Endothelial cell of umbilical vein (primary cell): Measurements from ENCODE around the gene FKBP14. TPM values are rescaled to one million over a fixed set of nuclear protein-coding genes. Genes with fewer than 3 reads are reported as not detected.

Source experiments
- BruUV-seq: library from RNA; stranded (reverse); fragments of 400-500 nt; replicated peaks from 2 replicates; lab custom pipeline; 2021; lab: Mats Ljungman, UMichigan
- CTCF ChIA-PET: fragments of 300-600, 350-600 bp; sonication (Branson Sonifier 250); formaldehyde crosslinking; loops from one replicate; lab custom pipeline; 2021; ENCODE audit warnings: antibody characterized with exemption, inconsistent platforms; lab: Charles Lee
- POLR2A ChIA-PET: fragments of 300-600, 350-600 bp; sonication (Branson Sonifier 250); formaldehyde crosslinking; loops from one replicate; lab custom pipeline; 2021; ENCODE audit warnings: antibody characterized with exemption, inconsistent platforms; lab: Charles Lee
- DNase-seq: peaks from one replicate; pipeline ENCODE4 v3.0.0-alpha.2; 2011; ENCODE audit warnings: low read depth, low spot score
- FAIRE-seq: peaks from 2 replicates; lab custom pipeline; 2011; peaks lifted over from hg19 to GRCh38; lab: Jason Lieb, UNC
- H2AFZ ChIP-seq: 2 replicates; pipeline ENCODE4 v1.6.0; 2012; ENCODE audit warnings: low read depth, low read length, control low read depth, inconsistent platforms
- H3K27ac ChIP-seq: 2 replicates; pipeline ENCODE4 v1.5.1; 2011; ENCODE audit warnings: low read depth, mild to moderate bottlenecking, control low read depth, low read length, moderate library complexity; ENCODE audit not compliant: insufficient read depth
- H3K27me3 ChIP-seq, 2 experiments: 2 replicates each; pipeline versions ENCODE4 v1.6.0 to v1.6.1; 2011; ENCODE audit warnings: low read length in 2 of 2, mixed read lengths in 1 of 2; ENCODE audit not compliant: control insufficient read depth in 2 of 2, insufficient read depth in 2 of 2
- H3K36me3 ChIP-seq, 2 experiments: 2 replicates in 1 of 2; 3 replicates in 1 of 2; pipeline ENCODE4 v1.5.1; 2011; ENCODE audit warnings: low read length in 2 of 2, mild to moderate bottlenecking in 1 of 2, moderate library complexity in 1 of 2; ENCODE audit not compliant: control insufficient read depth in 2 of 2, insufficient read depth in 2 of 2; ENCODE audit errors: extremely low read depth in 1 of 2
- H3K4me1 ChIP-seq: 3 replicates; pipeline ENCODE4 v1.5.1; 2011; ENCODE audit warnings: mild to moderate bottlenecking, low read length; ENCODE audit not compliant: control insufficient read depth, insufficient read depth; ENCODE audit errors: extremely low read depth
- H3K4me2 ChIP-seq: 2 replicates; pipeline ENCODE4 v1.6.1; 2011; ENCODE audit warnings: low read length, control low read depth, mixed read lengths; ENCODE audit not compliant: insufficient read depth
- H3K4me3 ChIP-seq, 3 experiments: fragments of 200-600 bp in 1 of 3; sonication (generic), shearing (Covaris generic) in 1 of 3; replicated peaks in 1 of 3; 2 replicates each; pipeline ENCODE4 v1.5.1; 2011 to 2016; ENCODE audit warnings: control low read depth in 3 of 3, low read length in 3 of 3, mild to moderate bottlenecking in 2 of 3, inconsistent platforms in 1 of 3, low read depth in 1 of 3, moderate library complexity in 1 of 3; ENCODE audit not compliant: insufficient read depth in 1 of 3
- H3K79me2 ChIP-seq: 2 replicates; pipeline ENCODE4 v1.6.0; 2012; ENCODE audit warnings: low read length, inconsistent platforms; ENCODE audit not compliant: control insufficient read depth, insufficient read depth
- H3K9ac ChIP-seq: replicated peaks from 2 replicates; pipeline ENCODE3; 2011; ENCODE audit warnings: low read length, control low read depth; ENCODE audit not compliant: insufficient read depth; ENCODE audit errors: extremely low read depth
- H3K9me1 ChIP-seq: replicated peaks from 3 replicates; pipeline ENCODE4 v1.6.0; 2011; ENCODE audit warnings: mild to moderate bottlenecking, low read length; ENCODE audit not compliant: control insufficient read depth, insufficient read depth; ENCODE audit errors: extremely low read depth
- H3K9me3 ChIP-seq: replicated peaks from 2 replicates; pipeline ENCODE4 v1.5.1; 2012; ENCODE audit warnings: low read length, inconsistent platforms; ENCODE audit not compliant: control insufficient read depth, insufficient read depth
- H4K20me1 ChIP-seq: replicated peaks from 2 replicates; pipeline ENCODE3; 2011; ENCODE audit warnings: mild to moderate bottlenecking, low read length; ENCODE audit not compliant: control insufficient read depth, insufficient read depth; ENCODE audit errors: extremely low read depth
- EZH2 ChIP-seq: IDR thresholded peaks from 2 replicates; pipeline ENCODE4 v1.6.1; 2012; ENCODE audit warnings: borderline replicate concordance, low read depth, mild to moderate bottlenecking, moderate library complexity, low read length, inconsistent platforms; ENCODE audit not compliant: severe bottlenecking
- FOS ChIP-seq: IDR thresholded peaks from 2 replicates; pipeline ENCODE4 v1.6.1; 2011; ENCODE audit warnings: mild to moderate bottlenecking, low read length, moderate library complexity, borderline replicate concordance; ENCODE audit not compliant: insufficient read depth
- GATA2 ChIP-seq: IDR thresholded peaks from 2 replicates; pipeline ENCODE4 v1.7.0; 2011; ENCODE audit warnings: low read depth, mild to moderate bottlenecking, moderate library complexity, mixed read lengths, low read length; ENCODE audit not compliant: insufficient read length, insufficient read depth
- JUN ChIP-seq: IDR thresholded peaks from 2 replicates; pipeline ENCODE4 v1.6.1; 2011; ENCODE audit warnings: borderline replicate concordance, low read depth; ENCODE audit not compliant: insufficient read length, insufficient read depth
- MYC ChIP-seq: IDR thresholded peaks from one replicate; pipeline ENCODE4 v1.6.1; 2011; ENCODE audit warnings: mild to moderate bottlenecking, low read depth, low read length
- POLR2A ChIP-seq: IDR thresholded peaks from 2 replicates; pipeline ENCODE4 v1.6.1; 2012; ENCODE audit warnings: low read depth, mild to moderate bottlenecking, control low read depth, low read length
- POLR2AphosphoS5 ChIP-seq: IDR thresholded peaks from 2 replicates; pipeline ENCODE4 v1.6.1; 2012; ENCODE audit warnings: low read depth, mild to moderate bottlenecking, control low read depth, low read length, moderate library complexity; ENCODE audit not compliant: insufficient read depth
- dilution Hi-C: fragments of 300-500 bp; cut with MboI; formaldehyde crosslinking; loops from one replicate; pipeline ENCODE4 v1.15.0; 2019; ENCODE audit warnings: low sequenced_read_pairs; ENCODE audit not compliant: extremely low pct_ligation_motif_present
- intact Hi-C: fragments of 100-400 bp; cut with micrococcal nuclease; formaldehyde crosslinking; loops from one replicate; pipeline ENCODE4 v1.10.0; 2022
- polyA plus RNA-seq, 4 experiments: library from polyadenylated mRNA; depleted of rRNA in 3 of 4; stranded (reverse) in 3 of 4; unstranded in 1 of 4; fragments of >200 nt; gene quantifications; 2 replicates each; pipeline versions ENCODE4 v1.2.1 to v1.2.3, GENCODE V29; 2011 to 2012; ENCODE audit warnings: missing spikeins in 1 of 4
- total RNA-seq: library from RNA; stranded (reverse); gene quantifications from 2 replicates; pipeline ENCODE4 v1.2.3, GENCODE V29; 2021
- TF ChIP-seq, protein P1 (sequence below), 2 donors: IDR thresholded peaks; 1 replicate in 1 of 2; 2 replicates in 1 of 2; pipeline ENCODE4 v1.5.1; 2011; ENCODE audit warnings: low read length in 2 of 2, mild to moderate bottlenecking in 2 of 2, moderate library complexity in 2 of 2, control low read depth in 1 of 2, inconsistent platforms in 1 of 2, low read depth in 1 of 2; ENCODE audit not compliant: insufficient read depth in 1 of 2; ENCODE audit errors: extremely low read depth in 1 of 2

Gene FKBP14
- total and polyA plus RNA-seq, 2 donors (not counting 3 experiments of a cell fraction or from before 2014, with no cell fraction given), result 9.8 to 37.4 TPM

DNA sequence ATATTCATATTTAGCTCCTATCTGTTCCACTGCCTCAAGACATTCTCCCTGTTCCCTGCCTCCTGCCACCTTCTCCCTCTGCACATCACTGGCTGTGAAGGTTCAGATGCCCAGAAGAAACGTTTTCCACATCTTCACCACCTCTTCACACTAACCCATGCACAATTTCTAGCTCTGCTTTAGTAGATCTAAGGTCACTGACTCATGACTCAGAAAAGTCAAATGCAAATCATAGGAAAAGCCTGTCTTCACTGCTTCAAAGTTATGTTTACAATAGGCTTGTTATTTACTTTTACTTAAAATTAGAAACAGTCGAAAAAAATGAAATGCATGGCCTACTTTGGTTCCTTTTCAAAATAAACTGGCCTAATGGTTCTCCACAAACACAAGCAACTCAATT, 39.4 kb downstream of the FKBP14 start:
- FAIRE-seq (no peak), DNase-seq (peak; percentile 52)
- no peak overlapping the region for H3K9ac ChIP-seq
- peak overlapping the region; percentile 90 for H3K4me2 ChIP-seq
- peaks cover 57% of the 10 kb centered on the region for H3K79me2 ChIP-seq
- H4K20me1 ChIP-seq, result no peaks in the 10 kb centered on the region
- no TSS peak for BruUV-seq
- peaks cover 22% of the 10 kb centered on the region for H3K4me1 ChIP-seq
- ChIA-PET CTCF (interaction anchor here (1.2 to 2.0 kb wide), 3 partner anchors 10 to 87 kb away, joined by 3 to 8 read pairs (median 4); no protein-coding TSS in a partner anchor), POLR2A (no interaction called here)
- peak overlapping the region in 1 of 3 experiments; percentile 65 for H3K4me3 ChIP-seq
- H3K36me3 ChIP-seq, result no peaks in the 10 kb centered on the region
- dilution Hi-C loops (no loop called here), intact Hi-C loops (no loop called here)
- H3K27ac ChIP-seq, result peak overlapping the region; percentile 93
- no peaks in the 10 kb centered on the region for H3K9me3 ChIP-seq
- no peaks in the 10 kb centered on the region for H3K9me1 ChIP-seq
- TF ChIP-seq POLR2AphosphoS5 (no peak), EZH2 (no peak), POLR2A (no peak), FOS (peak; percentile 51), GATA2 (no peak), JUN (no peak), MYC (no peak)
- TF ChIP-seq, protein P1, sequence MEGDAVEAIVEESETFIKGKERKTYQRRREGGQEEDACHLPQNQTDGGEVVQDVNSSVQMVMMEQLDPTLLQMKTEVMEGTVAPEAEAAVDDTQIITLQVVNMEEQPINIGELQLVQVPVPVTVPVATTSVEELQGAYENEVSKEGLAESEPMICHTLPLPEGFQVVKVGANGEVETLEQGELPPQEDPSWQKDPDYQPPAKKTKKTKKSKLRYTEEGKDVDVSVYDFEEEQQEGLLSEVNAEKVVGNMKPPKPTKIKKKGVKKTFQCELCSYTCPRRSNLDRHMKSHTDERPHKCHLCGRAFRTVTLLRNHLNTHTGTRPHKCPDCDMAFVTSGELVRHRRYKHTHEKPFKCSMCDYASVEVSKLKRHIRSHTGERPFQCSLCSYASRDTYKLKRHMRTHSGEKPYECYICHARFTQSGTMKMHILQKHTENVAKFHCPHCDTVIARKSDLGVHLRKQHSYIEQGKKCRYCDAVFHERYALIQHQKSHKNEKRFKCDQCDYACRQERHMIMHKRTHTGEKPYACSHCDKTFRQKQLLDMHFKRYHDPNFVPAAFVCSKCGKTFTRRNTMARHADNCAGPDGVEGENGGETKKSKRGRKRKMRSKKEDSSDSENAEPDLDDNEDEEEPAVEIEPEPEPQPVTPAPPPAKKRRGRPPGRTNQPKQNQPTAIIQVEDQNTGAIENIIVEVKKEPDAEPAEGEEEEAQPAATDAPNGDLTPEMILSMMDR (IDR thresholded peaks at IDR 0.05; ENCODE audit: extremely low read depth in 1 of 2, insufficient read depth in 1 of 2, low read depth in 1 of 2, low read length in 2 of 2), result no peak
- H3K27me3 ChIP-seq, result no peaks in the 10 kb centered on the region
- H2AFZ ChIP-seq, result no peak overlapping the region
